Retinal pigment epithelial cell (primary cell): ENCODE data around the gene DLG1.
A peak's percentile ranks its signal among the peaks of the same experiment; 100 is the strongest.
"Not testable (repeated sequence)": the region's sequence is repeated elsewhere in the genome, so short reads cannot be mapped to it uniquely, and the experiment has no call there.

Experiments used
- DNase-seq: peaks from one replicate; pipeline ENCODE4 v3.0.0-alpha.2; 2010; ENCODE audit warnings: low read depth
- H3K4me3 ChIP-seq: 2 replicates; pipeline ENCODE4 v1.5.1; 2011; ENCODE audit warnings: mild to moderate bottlenecking, low read length, control low read depth, moderate library complexity
- TF ChIP-seq, protein P1 (sequence below): conservative IDR thresholded peaks from 2 replicates; pipeline ENCODE4 v1.5.1; 2011; ENCODE audit warnings: low read depth, low read length, control low read depth, inconsistent platforms

The DLG1 gene

GRCh38 chr3:197218210-197218609, 80.2 kb downstream of the DLG1 start:
- no peak overlapping the region for H3K4me3 ChIP-seq
- TF ChIP-seq, protein P1, sequence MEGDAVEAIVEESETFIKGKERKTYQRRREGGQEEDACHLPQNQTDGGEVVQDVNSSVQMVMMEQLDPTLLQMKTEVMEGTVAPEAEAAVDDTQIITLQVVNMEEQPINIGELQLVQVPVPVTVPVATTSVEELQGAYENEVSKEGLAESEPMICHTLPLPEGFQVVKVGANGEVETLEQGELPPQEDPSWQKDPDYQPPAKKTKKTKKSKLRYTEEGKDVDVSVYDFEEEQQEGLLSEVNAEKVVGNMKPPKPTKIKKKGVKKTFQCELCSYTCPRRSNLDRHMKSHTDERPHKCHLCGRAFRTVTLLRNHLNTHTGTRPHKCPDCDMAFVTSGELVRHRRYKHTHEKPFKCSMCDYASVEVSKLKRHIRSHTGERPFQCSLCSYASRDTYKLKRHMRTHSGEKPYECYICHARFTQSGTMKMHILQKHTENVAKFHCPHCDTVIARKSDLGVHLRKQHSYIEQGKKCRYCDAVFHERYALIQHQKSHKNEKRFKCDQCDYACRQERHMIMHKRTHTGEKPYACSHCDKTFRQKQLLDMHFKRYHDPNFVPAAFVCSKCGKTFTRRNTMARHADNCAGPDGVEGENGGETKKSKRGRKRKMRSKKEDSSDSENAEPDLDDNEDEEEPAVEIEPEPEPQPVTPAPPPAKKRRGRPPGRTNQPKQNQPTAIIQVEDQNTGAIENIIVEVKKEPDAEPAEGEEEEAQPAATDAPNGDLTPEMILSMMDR: no peak
- DNase-seq: no peak

DNA sequence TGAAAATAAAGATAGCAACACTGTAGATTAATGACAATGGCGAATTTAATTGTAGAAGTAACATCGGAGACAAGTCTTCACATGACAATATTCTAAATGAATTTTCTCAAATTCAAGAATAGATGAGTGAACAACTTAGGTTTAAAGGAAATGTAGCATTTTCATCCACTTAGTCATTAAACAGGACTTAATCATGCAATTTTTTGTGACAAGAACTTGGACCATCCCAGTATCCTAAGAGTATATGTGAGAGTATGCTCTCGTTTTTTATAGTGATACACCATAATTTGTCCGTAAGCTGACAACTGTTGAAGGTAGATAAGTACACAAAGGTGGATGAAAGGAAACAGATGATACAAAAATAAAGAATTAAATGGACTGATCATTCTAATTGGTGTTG, 81.5 kb downstream of the DLG1 start:
- no peak for DNase-seq
- TF ChIP-seq, protein P1: no peak

DNA sequence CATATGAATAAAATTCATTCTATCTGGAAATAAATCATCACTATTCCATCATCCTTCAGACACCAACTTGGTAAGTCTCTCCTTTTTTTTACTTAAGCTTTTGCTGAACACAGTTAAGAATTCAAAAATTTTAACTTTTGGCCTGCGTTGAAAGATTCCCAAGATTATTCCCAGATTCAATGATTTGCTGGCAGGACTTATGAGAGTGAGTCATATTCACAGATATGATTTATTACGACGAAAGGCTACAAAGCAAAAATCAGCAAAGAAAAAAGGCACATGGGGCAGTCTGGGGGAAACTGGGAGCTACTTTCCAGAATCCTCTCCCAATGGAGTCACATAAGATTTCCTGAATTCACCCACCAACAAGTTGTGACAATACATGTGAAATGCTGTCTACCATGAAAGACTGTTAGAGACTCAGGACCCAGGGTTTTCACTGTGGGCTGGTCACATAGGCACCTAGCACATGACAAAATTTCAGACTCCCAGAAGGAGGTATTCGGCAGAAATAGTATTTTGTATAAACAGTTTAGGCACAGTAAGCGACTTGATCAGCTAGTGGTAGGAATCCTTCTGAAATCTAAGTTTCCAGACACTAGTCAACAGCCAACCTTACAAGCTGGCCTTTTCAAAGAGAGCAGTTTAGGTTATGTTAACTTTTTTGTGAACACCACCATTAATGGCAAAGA, 82.1 kb downstream of the DLG1 start:
- H3K4me3 ChIP-seq: no peak overlapping the region
- TF ChIP-seq, protein P1: no peak
- DNase-seq: peak; percentile 62

More for the DNA sequence above, 81.5 kb downstream of the DLG1 start:
- no peak overlapping the region for H3K4me3 ChIP-seq

GRCh38 chr3:197212290-197212689, 86.1 kb downstream of the DLG1 start:
- DNase-seq: no peak
- TF ChIP-seq, protein P1: no peak
- no peak overlapping the region for H3K4me3 ChIP-seq

DNA sequence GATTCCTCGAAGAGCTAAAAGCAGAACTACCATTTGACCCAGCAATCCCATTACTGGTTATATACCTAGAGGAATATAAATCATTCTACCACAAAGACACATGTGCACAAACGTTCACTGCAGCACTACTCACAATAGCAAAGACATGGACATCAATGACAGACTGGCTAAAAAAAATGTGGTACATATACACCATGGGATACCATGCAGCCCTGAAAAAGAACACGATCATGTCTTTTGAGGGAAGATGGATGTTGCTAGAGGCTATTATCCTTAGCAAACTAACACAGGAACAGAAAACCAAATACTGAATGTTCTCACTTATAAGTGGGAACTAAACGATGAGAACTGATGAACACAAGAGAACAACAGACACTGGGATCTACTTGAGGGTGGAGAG, 86.7 kb downstream of the DLG1 start:
- DNase-seq, H3K4me3 ChIP-seq: not testable (repeated sequence)

- TF ChIP-seq, protein P1: no peak
- DNase-seq: no peak
These were observed 88.8 kb downstream of the DLG1 start for GRCh38 chr3:197209366-197210260.

GRCh38 chr3:197206913-197207312, 91.5 kb downstream of the DLG1 start:
- DNase-seq: no peak
- no peak overlapping the region for H3K4me3 ChIP-seq
- TF ChIP-seq, protein P1: no peak

More at GRCh38 chr3:197209366-197210260, 88.8 kb downstream of the DLG1 start:
- no peak overlapping the region for H3K4me3 ChIP-seq
